GM19463 (cell line): ENCODE data around the gene GNG10.

ENCODE experiments used
- ATAC-seq: cut with Tn5 transposase; IDR thresholded peaks from one replicate; pipeline ENCODE4 v1.9.1; 2021; ENCODE audit warnings: mild to moderate bottlenecking, moderate library complexity; ENCODE audit not compliant: unreplicated experiment

Gene GNG10

DNA sequence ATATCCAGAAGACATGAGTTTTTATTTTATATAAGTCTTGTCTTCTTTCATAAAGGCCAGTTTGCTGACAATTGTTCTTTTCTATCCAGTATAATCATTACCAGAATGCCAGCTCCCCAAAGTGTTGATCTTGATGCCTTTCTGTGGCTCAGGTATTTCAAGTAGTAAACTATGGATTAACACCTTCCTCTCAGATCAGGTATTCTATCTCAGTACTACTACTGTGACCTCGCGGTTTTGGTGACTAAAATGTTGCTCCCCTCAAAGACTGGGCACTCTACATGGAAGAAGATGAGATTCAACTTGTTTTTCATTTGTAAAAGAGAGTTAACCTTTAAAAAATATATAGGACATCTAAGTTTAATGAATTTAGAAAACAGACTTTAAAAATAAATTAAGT is 58.1 kb downstream of the GNG10 start:
- no peak for ATAC-seq
